ENCODE measurements around the gene SIVA1.

GRCh38 chr14:104704252-104704651 lies 48.7 kb upstream of the SIVA1 start:
- no peak for TF ChIP-seq CREB5 (CRISPR knock-in tag; IDR thresholded peaks at IDR 0.05; ENCODE audit: low read depth)
- no peak for TF ChIP-seq ARNTL (CRISPR knock-in tag; IDR thresholded peaks at IDR 0.05; ENCODE audit: borderline replicate concordance, low read depth)
- TF ChIP-seq CSRNP3 (CRISPR knock-in tag; IDR thresholded peaks at IDR 0.05), result no peak
- no peak for TF ChIP-seq ZFP3 (CRISPR knock-in tag; IDR thresholded peaks at IDR 0.05)
- no peak for TF ChIP-seq SNAI2 (CRISPR knock-in tag; IDR thresholded peaks at IDR 0.05)
- TF ChIP-seq TSHZ2 (CRISPR knock-in tag; IDR thresholded peaks at IDR 0.05), result no peak
- TF ChIP-seq TOX (CRISPR knock-in tag; IDR thresholded peaks at IDR 0.05; ENCODE audit: borderline replicate concordance), result no peak
- no peak for TF ChIP-seq TCF4 (CRISPR knock-in tag; IDR thresholded peaks at IDR 0.05; ENCODE audit: borderline replicate concordance)
- no peak for TF ChIP-seq POU6F1 (CRISPR knock-in tag; IDR thresholded peaks at IDR 0.05; ENCODE audit: borderline replicate concordance, low read depth)
- TF ChIP-seq PPARA (CRISPR knock-in tag; IDR thresholded peaks at IDR 0.05; ENCODE audit: borderline replicate concordance), result no peak
- TF ChIP-seq ZNF8 (CRISPR knock-in tag; IDR thresholded peaks at IDR 0.05), result no peak
- no peak for TF ChIP-seq PATZ1 (CRISPR knock-in tag; IDR thresholded peaks at IDR 0.05; ENCODE audit: borderline replicate concordance)
- TF ChIP-seq BACH2 (CRISPR knock-in tag; IDR thresholded peaks at IDR 0.05; ENCODE audit: borderline replicate concordance), result no peak
- TF ChIP-seq ESRRG (CRISPR knock-in tag; IDR thresholded peaks at IDR 0.05), result no peak

Measured in SK-N-SH treated with all-trans-retinoic acid at 6 μM for 48 hours (cell line).